ENCODE results near the gene PIK3R1. TPM values are rescaled to one million over a fixed set of nuclear protein-coding genes. Genes with fewer than 3 reads are reported as not detected.
"Not testable (repeated sequence)": the region's sequence is repeated elsewhere in the genome, so short reads cannot be mapped to it uniquely, and the experiment has no call there.

Gene PIK3R1
- total RNA-seq, 2 donors from 2014 or later, result 46.5 to 74.2 TPM

DNA sequence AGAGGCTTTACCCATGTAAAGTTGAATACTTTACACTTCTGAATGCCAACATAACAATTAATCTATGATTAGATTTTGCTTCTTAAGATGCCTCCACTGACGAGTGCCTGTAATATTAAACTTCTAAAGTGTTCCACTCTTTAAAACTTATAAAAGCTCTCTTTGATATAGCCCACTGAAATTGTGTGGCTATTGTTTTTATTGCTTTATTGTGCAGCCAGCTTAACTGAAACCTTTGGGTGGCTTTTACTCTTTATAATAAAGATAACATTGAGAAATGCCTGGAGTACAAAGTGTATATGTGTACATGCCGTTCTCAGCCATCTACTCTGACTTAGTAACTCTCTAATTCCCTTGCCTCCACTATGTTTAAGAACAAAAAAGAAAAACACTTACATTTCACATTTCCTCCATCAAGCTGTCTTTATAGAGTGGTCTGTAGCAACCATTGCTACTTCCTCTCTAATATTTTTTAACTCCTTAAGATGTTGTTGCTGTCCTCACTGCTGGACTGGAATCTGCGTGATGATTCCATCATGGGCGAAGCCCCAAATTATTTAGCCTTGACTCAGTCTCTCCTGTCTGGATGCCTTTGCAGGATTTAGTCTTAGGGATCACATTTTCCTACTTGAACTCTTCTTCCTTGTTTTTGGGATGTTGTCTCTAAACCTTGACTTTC, 9.1 kb downstream of the PIK3R1 start:
- ATAC-seq (replicated peaks in 1 of 2) (no peak), DNase-seq (no peak)
- H3K4me3 Mint-ChIP-seq, result peak overlapping the region in 1 of 2 donors; percentile 22
- peaks cover 71% of the 10 kb centered on the region for H3K4me1 Mint-ChIP-seq (ENCODE audit: low read depth)
- H3K36me3 Mint-ChIP-seq (ENCODE audit: insufficient read depth in 2 of 2), result peaks cover 5 to 22% of the 10 kb centered on the region in 2 donors
- no peaks in the 10 kb centered on the region for H3K27me3 Mint-ChIP-seq (ENCODE audit: low read depth)
- H3K9me3 Mint-ChIP-seq, result peaks cover 0 to 1% of the 10 kb centered on the region in 2 donors
- peak overlapping the region; percentile 55 for H3K27ac Mint-ChIP-seq

DNA sequence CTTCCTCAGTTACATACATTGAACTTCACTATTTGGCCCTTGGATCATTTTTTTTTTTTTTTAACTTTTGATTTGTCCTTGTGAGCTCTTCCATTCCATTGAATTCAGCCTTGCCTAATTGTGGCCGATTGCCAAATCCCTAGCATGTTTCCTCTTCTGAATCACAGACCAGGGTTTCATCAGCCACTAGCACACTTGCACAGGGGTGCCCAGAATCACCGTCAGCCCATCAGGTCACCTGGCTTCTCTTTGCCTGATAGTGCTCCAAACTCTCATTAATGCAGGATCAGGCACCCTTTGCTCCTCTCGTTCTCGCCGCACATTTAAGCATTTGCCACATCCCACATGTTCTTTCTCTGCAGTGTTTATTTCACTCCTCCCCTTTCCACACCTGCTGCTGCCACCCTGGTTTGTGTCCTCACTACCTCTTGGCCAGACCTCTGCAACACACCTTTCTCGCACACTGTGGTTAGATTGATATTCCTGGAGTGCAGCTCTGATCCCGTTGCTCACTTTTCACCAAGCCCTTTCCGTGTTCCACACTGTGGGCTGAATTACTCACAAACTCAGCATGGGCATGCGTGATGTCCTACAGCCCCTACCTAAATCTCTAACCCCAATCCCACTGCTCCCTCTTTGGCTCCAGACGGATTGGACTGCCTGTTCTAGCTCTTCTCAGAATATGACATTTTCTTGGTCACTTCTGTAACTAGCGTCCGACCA, 9.8 kb downstream of the PIK3R1 start:
- DNase-seq, result no peak
- peaks cover 78% of the 10 kb centered on the region for H3K4me1 Mint-ChIP-seq (ENCODE audit: low read depth)
- no peak for ATAC-seq (replicated peaks in 1 of 2)
- H3K9me3 Mint-ChIP-seq, result peaks cover 0 to 1% of the 10 kb centered on the region in 2 donors
- peak overlapping the region; percentile 55 for H3K27ac Mint-ChIP-seq
- peak overlapping the region in 1 of 2 donors; percentile 22 for H3K4me3 Mint-ChIP-seq
- H3K36me3 Mint-ChIP-seq (ENCODE audit: insufficient read depth in 2 of 2), result peaks cover 5 to 20% of the 10 kb centered on the region in 2 donors
- no peaks in the 10 kb centered on the region for H3K27me3 Mint-ChIP-seq (ENCODE audit: low read depth)

DNA sequence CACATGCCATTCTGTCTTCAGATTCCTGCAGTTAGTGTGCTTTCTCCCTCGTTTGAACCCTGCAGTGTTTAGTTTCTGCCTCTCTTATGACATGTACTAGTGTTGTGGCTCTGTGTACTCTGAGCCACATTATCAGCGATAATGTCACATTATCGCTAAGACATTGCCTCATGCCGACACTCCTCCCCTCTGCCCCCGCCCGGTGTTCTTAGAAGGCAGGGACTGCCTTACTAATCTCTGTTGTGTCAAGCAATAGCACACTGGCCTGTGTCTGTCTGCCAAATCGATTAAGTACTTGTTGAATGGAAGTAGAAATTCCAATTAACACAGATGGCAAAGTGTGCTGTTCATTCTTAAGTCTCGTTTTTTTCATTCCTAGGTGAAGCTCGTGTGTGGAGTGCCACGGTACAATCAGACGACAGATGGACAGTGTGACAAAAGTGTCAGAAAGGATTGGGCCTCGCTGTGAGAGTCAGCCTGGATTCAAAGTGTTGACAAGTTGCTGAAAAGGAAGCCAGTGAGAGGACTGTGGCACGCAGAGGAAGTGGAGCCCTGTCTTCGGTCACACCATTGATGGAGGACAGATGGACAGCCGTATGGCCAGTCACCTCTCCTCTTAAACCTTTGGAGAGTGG, 10.5 kb downstream of the PIK3R1 start:
- Mint-ChIP-seq H3K36me3 (ENCODE audit: insufficient read depth in 2 of 2) (peaks cover 4 to 21% of the 10 kb centered on the region in 2 donors), H3K27ac (no peak overlapping the region), H3K4me3 (no peak overlapping the region), H3K27me3 (ENCODE audit: low read depth) (no peaks in the 10 kb centered on the region), H3K9me3 (no peaks in the 10 kb centered on the region), H3K4me1 (ENCODE audit: low read depth) (peaks cover 85% of the 10 kb centered on the region)
- DNase-seq (no peak), ATAC-seq (replicated peaks in 1 of 2) (no peak)

DNA sequence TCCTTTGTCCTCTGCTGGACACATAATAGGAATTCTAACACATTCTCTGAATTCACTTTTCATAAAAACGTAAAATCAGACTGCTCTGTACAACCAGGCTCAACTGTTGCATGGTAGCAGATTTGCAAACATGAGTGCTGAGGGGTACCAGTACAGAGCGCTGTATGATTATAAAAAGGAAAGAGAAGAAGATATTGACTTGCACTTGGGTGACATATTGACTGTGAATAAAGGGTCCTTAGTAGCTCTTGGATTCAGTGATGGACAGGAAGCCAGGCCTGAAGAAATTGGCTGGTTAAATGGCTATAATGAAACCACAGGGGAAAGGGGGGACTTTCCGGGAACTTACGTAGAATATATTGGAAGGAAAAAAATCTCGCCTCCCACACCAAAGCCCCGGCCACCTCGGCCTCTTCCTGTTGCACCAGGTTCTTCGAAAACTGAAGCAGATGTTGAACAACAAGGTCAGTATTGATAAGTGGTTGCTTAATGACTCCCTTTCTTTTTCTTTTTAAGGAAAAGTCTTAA, 11.1 kb downstream of the PIK3R1 start:
- H3K9me3 Mint-ChIP-seq, result no peaks in the 10 kb centered on the region
- H3K36me3 Mint-ChIP-seq (ENCODE audit: insufficient read depth in 2 of 2), result peaks cover 4 to 22% of the 10 kb centered on the region in 2 donors
- peak overlapping the region; percentile 18 for H3K27ac Mint-ChIP-seq
- H3K4me3 Mint-ChIP-seq, result no peak overlapping the region
- H3K27me3 Mint-ChIP-seq (ENCODE audit: low read depth), result no peaks in the 10 kb centered on the region
- no peak for DNase-seq
- ATAC-seq (replicated peaks in 1 of 2), result no peak
- H3K4me1 Mint-ChIP-seq (ENCODE audit: low read depth), result peaks cover 91% of the 10 kb centered on the region

DNA sequence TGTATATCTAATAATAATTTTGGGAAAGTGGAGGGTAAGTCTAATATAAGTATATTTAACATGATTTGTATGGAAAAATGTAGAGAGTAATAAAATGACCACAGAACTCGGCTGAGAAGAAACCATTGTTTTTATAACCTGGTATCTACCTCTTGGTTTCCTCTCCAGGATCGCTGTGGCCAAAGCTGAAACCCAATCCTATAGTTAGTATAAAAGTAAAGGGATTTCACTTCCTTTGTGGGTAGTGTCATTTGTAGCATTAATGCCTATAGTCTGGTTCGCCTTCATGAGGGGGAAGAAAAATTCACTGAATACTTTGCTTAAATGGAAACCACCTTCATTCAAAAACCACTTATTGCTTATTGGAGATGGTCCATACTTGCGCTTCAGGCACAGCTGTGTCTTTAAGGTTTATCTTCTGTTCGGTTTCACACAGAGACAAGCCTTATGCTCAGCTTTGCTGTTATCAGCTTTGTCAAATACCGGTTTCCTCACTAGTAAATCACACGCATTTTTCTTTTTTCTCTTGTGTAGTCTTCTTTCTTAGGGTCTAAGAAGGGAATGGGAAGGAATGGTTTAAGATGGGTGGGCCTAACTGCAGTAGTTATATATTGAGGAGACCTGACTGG, 12.1 kb downstream of the PIK3R1 start:
- H3K4me3 Mint-ChIP-seq, result no peak overlapping the region
- H3K4me1 Mint-ChIP-seq (ENCODE audit: low read depth), result peaks cover 92% of the 10 kb centered on the region

DNA sequence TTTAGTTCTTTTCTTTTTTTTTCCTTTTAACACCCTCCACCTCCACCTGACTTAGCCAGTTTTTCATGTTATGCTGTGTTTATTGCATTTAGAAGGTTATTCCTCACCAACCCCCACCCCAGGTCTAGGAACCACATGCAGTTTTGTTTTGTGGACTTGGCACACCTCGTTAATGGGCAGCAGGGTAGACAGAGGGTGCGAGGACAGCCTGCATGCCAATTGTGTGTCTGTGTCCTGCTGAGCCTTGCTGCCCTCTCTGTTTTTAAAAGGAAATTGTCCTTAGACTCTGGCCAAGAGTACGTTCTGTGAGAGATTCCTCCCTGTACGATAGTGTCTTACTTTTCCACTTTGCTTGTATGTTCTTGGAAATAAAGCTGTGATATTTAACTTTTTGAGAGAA, 13.9 kb downstream of the PIK3R1 start:
- no peak overlapping the region for H3K27ac Mint-ChIP-seq
- H3K4me3 Mint-ChIP-seq, result no peak overlapping the region
- no peak for DNase-seq
- H3K27me3 Mint-ChIP-seq (ENCODE audit: low read depth), result no peaks in the 10 kb centered on the region
- H3K36me3 Mint-ChIP-seq (ENCODE audit: insufficient read depth in 2 of 2), result peaks cover 4 to 24% of the 10 kb centered on the region in 2 donors
- no peak for ATAC-seq (replicated peaks in 1 of 2)
- no peaks in the 10 kb centered on the region for H3K9me3 Mint-ChIP-seq
- peaks cover 86% of the 10 kb centered on the region for H3K4me1 Mint-ChIP-seq (ENCODE audit: low read depth)

More for the DNA sequence above, 12.1 kb downstream of the PIK3R1 start:
- H3K36me3 Mint-ChIP-seq (ENCODE audit: insufficient read depth in 2 of 2), result peaks cover 4 to 24% of the 10 kb centered on the region in 2 donors
- H3K27me3 Mint-ChIP-seq (ENCODE audit: low read depth), result no peaks in the 10 kb centered on the region
- no peak for ATAC-seq (replicated peaks in 1 of 2)
- H3K9me3 Mint-ChIP-seq, result no peaks in the 10 kb centered on the region
- DNase-seq, result no peak
- H3K27ac Mint-ChIP-seq, result no peak overlapping the region

DNA sequence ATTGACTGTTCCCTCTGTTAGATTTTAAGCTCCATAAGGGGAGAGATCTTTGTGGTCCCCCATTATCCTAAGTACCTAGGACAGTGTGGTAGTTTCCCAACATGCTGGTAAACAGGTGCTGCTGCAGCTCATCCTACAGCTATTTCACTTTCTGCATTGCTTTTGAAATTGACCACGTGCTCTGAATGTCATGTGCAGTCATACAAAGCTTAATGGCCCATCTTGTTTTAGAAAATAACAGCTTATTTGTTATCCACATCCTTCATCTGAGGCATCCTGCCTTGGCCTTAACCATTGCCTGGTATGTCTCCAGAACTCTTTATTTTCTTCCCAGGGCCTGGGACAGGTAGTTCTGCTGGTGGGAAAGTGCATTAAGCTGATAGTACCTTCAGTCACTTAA, 14.7 kb downstream of the PIK3R1 start:
- no peak overlapping the region for H3K4me3 Mint-ChIP-seq
- H3K4me1 Mint-ChIP-seq (ENCODE audit: low read depth), result peaks cover 79% of the 10 kb centered on the region
- DNase-seq (no peak), ATAC-seq (replicated peaks in 1 of 2) (no peak)
- H3K27me3 Mint-ChIP-seq (ENCODE audit: low read depth), result no peaks in the 10 kb centered on the region
- no peaks in the 10 kb centered on the region for H3K9me3 Mint-ChIP-seq
- H3K27ac Mint-ChIP-seq, result no peak overlapping the region
- peaks cover 4 to 24% of the 10 kb centered on the region in 2 donors for H3K36me3 Mint-ChIP-seq (ENCODE audit: insufficient read depth in 2 of 2)

DNA sequence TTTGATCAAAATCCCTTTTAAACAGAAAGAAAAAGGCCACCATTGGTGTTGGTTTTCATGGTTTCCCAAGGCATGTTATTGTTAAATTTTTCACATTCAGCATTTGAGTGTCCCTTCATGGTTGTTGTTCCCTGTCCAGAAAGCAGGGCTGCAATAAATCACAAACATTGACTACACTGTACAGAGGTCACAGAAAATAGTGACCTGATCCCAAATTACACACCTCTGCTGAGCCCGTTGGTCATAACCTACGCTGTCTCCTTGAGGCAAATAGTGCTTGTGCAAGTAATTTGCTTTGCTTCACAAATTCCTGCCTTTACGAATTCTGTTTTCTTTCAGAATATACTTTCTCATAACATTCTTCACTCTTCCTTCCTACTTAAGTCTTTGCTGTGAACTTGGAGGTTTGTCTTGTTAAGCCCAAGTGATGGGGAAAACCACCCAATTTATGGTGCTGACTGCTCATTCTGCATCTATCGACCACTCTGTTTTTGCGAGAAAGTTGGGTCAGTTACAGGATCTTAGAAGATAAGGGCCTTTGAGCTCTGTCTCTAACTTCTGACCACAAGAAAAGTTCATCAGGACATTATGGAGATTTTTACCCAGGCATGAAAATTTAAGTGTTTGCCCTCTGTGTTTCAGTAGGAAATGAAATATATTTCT, 16.0 kb downstream of the PIK3R1 start:
- peaks cover 70% of the 10 kb centered on the region for H3K4me1 Mint-ChIP-seq (ENCODE audit: low read depth)
- H3K27me3 Mint-ChIP-seq (ENCODE audit: low read depth), result no peaks in the 10 kb centered on the region
- H3K4me3 Mint-ChIP-seq, result no peak overlapping the region
- H3K36me3 Mint-ChIP-seq (ENCODE audit: insufficient read depth in 2 of 2), result peaks cover 0 to 18% of the 10 kb centered on the region in 2 donors
- peak overlapping the region; percentile 58 for H3K27ac Mint-ChIP-seq
- DNase-seq (no peak), ATAC-seq (replicated peaks in 1 of 2) (no peak)
- H3K9me3 Mint-ChIP-seq, result no peaks in the 10 kb centered on the region

DNA sequence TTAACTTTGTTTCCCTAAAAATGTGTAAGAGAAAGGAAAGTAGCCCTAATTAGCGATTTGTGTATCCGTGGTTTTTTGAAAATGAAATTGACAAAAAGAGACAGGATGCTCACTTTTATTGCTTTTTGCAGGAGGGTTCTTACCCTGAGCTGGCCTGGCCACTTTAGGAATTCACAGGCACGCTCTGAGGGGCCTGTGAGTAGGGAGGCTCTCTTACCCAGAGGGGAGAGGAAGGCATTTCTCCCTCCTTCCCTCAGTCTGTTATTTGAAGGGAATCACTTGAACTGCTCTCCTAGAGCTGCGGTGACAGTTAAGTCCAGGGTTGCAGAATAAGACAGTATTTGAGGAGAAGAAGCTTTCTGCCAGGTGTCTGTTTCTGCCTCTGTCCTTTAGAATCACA, 16.7 kb downstream of the PIK3R1 start:
- no peak for ATAC-seq (replicated peaks in 1 of 2)
- H3K4me1 Mint-ChIP-seq (ENCODE audit: low read depth), result peaks cover 68% of the 10 kb centered on the region

DNA sequence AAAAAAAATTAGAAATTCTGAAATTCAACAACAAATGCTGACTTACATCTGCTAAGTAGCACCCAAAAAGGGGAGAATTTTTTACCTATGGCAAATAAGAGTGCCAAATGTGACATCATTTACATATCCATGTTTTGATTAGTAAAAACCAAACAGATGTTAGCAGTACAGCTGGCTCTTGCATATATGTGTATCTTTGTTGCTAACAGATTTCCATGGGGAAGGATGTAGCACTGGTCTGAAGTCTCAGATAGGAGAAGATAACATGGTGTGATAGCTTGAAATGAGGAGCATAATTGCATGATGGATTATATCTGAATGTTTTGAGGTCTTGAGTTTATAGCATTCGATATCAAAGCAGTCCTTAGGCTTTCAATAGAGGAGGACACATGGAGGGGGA, 17.5 kb downstream of the PIK3R1 start:
- ATAC-seq (replicated peaks in 1 of 2) (no peak), DNase-seq (no peak)
- Mint-ChIP-seq H3K27ac (peak overlapping the region; percentile 51), H3K27me3 (ENCODE audit: low read depth) (no peaks in the 10 kb centered on the region), H3K36me3 (ENCODE audit: insufficient read depth in 2 of 2) (peaks cover 0 to 7% of the 10 kb centered on the region in 2 donors), H3K4me1 (ENCODE audit: low read depth) (peaks cover 68% of the 10 kb centered on the region), H3K4me3 (no peak overlapping the region), H3K9me3 (no peaks in the 10 kb centered on the region)

More for the DNA sequence above, 16.7 kb downstream of the PIK3R1 start:
- Mint-ChIP-seq H3K27ac (peak overlapping the region; percentile 51), H3K9me3 (no peaks in the 10 kb centered on the region), H3K27me3 (ENCODE audit: low read depth) (no peaks in the 10 kb centered on the region), H3K4me3 (no peak overlapping the region), H3K36me3 (ENCODE audit: insufficient read depth in 2 of 2) (peaks cover 0 to 13% of the 10 kb centered on the region in 2 donors)
- DNase-seq, result no peak

DNA sequence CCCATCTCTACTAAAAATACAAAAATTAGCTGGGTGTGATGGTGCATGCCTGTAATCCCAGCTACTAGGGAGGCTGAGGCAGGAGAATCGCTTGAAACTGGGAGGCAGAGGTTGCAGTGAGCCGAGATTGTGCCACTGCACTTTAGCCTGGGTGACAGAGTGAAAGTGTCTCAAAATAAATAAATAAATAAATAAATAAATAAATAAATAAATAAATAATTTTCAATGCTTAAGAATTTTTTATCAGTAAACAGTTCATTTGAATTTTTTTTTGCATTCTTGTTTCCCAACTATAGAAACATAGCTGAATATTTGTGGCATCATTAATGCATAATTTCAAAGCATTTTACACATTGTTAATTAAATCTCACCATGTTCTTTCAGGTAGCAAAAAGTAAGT, 19.7 kb downstream of the PIK3R1 start:
- H3K4me1 Mint-ChIP-seq (ENCODE audit: low read depth), result peaks cover 70% of the 10 kb centered on the region
- H3K9me3 Mint-ChIP-seq; H3K4me3 Mint-ChIP-seq; H3K36me3 Mint-ChIP-seq (ENCODE audit: insufficient read depth in 2 of 2); H3K27me3 Mint-ChIP-seq (ENCODE audit: low read depth); DNase-seq; ATAC-seq (replicated peaks in 1 of 2): not testable (repeated sequence)
- H3K27ac Mint-ChIP-seq, result peak overlapping the region; percentile 38

DNA sequence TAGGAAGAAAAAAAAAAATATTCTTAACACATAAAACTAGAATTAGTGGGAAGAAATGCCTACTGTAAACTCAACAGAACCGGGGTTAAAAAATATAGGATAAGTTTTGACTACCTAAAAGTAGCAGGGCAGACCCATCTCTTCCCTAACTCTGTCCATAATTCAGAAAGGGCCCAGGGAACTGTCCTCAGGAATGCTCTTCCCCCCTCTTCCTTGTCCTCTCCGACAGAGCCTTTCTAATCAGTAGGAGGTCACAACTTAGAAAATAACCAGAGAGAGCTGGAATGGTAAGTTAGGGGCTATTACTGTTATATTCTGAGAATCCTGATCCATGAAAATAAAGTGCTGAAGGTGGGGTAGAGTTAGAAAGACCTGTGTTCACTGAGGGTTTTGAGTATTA, 22.2 kb downstream of the PIK3R1 start:
- ATAC-seq (replicated peaks in 1 of 2), result no peak
- Mint-ChIP-seq H3K27ac (peak overlapping the region; percentile 94), H3K4me3 (no peak overlapping the region), H3K4me1 (ENCODE audit: low read depth) (peaks cover 71% of the 10 kb centered on the region), H3K27me3 (ENCODE audit: low read depth) (no peaks in the 10 kb centered on the region), H3K9me3 (no peaks in the 10 kb centered on the region), H3K36me3 (ENCODE audit: insufficient read depth in 2 of 2) (no peaks in the 10 kb centered on the region)
- DNase-seq, result no peak
